ENCODE results near the gene TBC1D9.

The TBC1D9 gene

GRCh38 chr4:140704964-140705363 is 51.2 kb downstream of the TBC1D9 start:
- H3K4me1 ChIP-seq (ENCODE audit: control insufficient read depth, insufficient read depth, low read length), result peaks cover 6% of the 10 kb centered on the region
- no peak overlapping the region for H3K27ac ChIP-seq (ENCODE audit: low read depth, low read length)
- no peaks in the 10 kb centered on the region for H3K9me3 ChIP-seq (ENCODE audit: control insufficient read depth, insufficient read depth, low read length)
- H3K27me3 ChIP-seq (ENCODE audit: control insufficient read depth, insufficient read depth, low read length), result no peaks in the 10 kb centered on the region
- H3K4me3 ChIP-seq (ENCODE audit: low read depth, low read length), result no peak overlapping the region
- H3K36me3 ChIP-seq (ENCODE audit: control insufficient read depth, insufficient read depth, low read length), result no peaks in the 10 kb centered on the region
- H3K9ac ChIP-seq (ENCODE audit: low read depth, low read length), result no peak overlapping the region

GRCh38 chr4:140704392-140704960 is 51.7 kb downstream of the TBC1D9 start:
- Histone ChIP-seq H3K9me3 (ENCODE audit: control insufficient read depth, insufficient read depth, low read length) (no peaks in the 10 kb centered on the region), H3K27me3 (ENCODE audit: control insufficient read depth, insufficient read depth, low read length) (no peaks in the 10 kb centered on the region), H3K9ac (ENCODE audit: low read depth, low read length) (no peak overlapping the region), H3K4me3 (ENCODE audit: low read depth, low read length) (no peak overlapping the region), H3K27ac (ENCODE audit: low read depth, low read length) (no peak overlapping the region), H3K36me3 (ENCODE audit: control insufficient read depth, insufficient read depth, low read length) (no peaks in the 10 kb centered on the region), H3K4me1 (ENCODE audit: control insufficient read depth, insufficient read depth, low read length) (peaks cover 6% of the 10 kb centered on the region)

- Histone ChIP-seq H3K27me3 (ENCODE audit: control insufficient read depth, insufficient read depth, low read length) (no peaks in the 10 kb centered on the region), H3K4me3 (ENCODE audit: low read depth, low read length) (no peak overlapping the region), H3K9ac (ENCODE audit: low read depth, low read length) (no peak overlapping the region), H3K9me3 (ENCODE audit: control insufficient read depth, insufficient read depth, low read length) (no peaks in the 10 kb centered on the region), H3K27ac (ENCODE audit: low read depth, low read length) (no peak overlapping the region), H3K36me3 (ENCODE audit: control insufficient read depth, insufficient read depth, low read length) (no peaks in the 10 kb centered on the region), H3K4me1 (ENCODE audit: control insufficient read depth, insufficient read depth, low read length) (peaks cover 6% of the 10 kb centered on the region)
These were observed 52.7 kb downstream of the TBC1D9 start for GRCh38 chr4:140703463-140703862.

GRCh38 chr4:140702096-140702757 is 54.0 kb downstream of the TBC1D9 start:
- Histone ChIP-seq H3K27ac (ENCODE audit: low read depth, low read length) (no peak overlapping the region), H3K9me3 (ENCODE audit: control insufficient read depth, insufficient read depth, low read length) (no peaks in the 10 kb centered on the region), H3K4me1 (ENCODE audit: control insufficient read depth, insufficient read depth, low read length) (peaks cover 10% of the 10 kb centered on the region), H3K4me3 (ENCODE audit: low read depth, low read length) (no peak overlapping the region), H3K9ac (ENCODE audit: low read depth, low read length) (no peak overlapping the region), H3K36me3 (ENCODE audit: control insufficient read depth, insufficient read depth, low read length) (no peaks in the 10 kb centered on the region), H3K27me3 (ENCODE audit: control insufficient read depth, insufficient read depth, low read length) (no peaks in the 10 kb centered on the region)

GRCh38 chr4:140701071-140701470 is 55.1 kb downstream of the TBC1D9 start:
- Histone ChIP-seq H3K27me3 (ENCODE audit: control insufficient read depth, insufficient read depth, low read length) (no peaks in the 10 kb centered on the region), H3K36me3 (ENCODE audit: control insufficient read depth, insufficient read depth, low read length) (no peaks in the 10 kb centered on the region), H3K4me1 (ENCODE audit: control insufficient read depth, insufficient read depth, low read length) (peaks cover 10% of the 10 kb centered on the region), H3K4me3 (ENCODE audit: low read depth, low read length) (no peak overlapping the region), H3K9me3 (ENCODE audit: control insufficient read depth, insufficient read depth, low read length) (no peaks in the 10 kb centered on the region), H3K9ac (ENCODE audit: low read depth, low read length) (no peak overlapping the region), H3K27ac (ENCODE audit: low read depth, low read length) (no peak overlapping the region)

- Histone ChIP-seq H3K4me1 (ENCODE audit: control insufficient read depth, insufficient read depth, low read length) (peaks cover 4% of the 10 kb centered on the region; the same call in 1 of the 2 replicates), H3K4me3 (ENCODE audit: low read depth, low read length) (no peak overlapping the region), H3K36me3 (ENCODE audit: control insufficient read depth, insufficient read depth, low read length) (no peaks in the 10 kb centered on the region), H3K9ac (ENCODE audit: low read depth, low read length) (no peak overlapping the region), H3K9me3 (ENCODE audit: control insufficient read depth, insufficient read depth, low read length) (no peaks in the 10 kb centered on the region), H3K27ac (ENCODE audit: low read depth, low read length) (no peak overlapping the region), H3K27me3 (ENCODE audit: control insufficient read depth, insufficient read depth, low read length) (peaks cover 9% of the 10 kb centered on the region)
These were observed 58.2 kb downstream of the TBC1D9 start for GRCh38 chr4:140697709-140698560.

- no peak overlapping the region for H3K4me3 ChIP-seq (ENCODE audit: low read depth, low read length)
- H3K36me3 ChIP-seq (ENCODE audit: control insufficient read depth, insufficient read depth, low read length), result no peaks in the 10 kb centered on the region
- H3K27me3 ChIP-seq (ENCODE audit: control insufficient read depth, insufficient read depth, low read length), result peaks cover 32% of the 10 kb centered on the region
- H3K9me3 ChIP-seq (ENCODE audit: control insufficient read depth, insufficient read depth, low read length), result no peaks in the 10 kb centered on the region
- no peak overlapping the region for H3K9ac ChIP-seq (ENCODE audit: low read depth, low read length)
- peaks cover 16% of the 10 kb centered on the region for H3K4me1 ChIP-seq (ENCODE audit: control insufficient read depth, insufficient read depth, low read length)
- no peak overlapping the region for H3K27ac ChIP-seq (ENCODE audit: low read depth, low read length)
These were observed 60.7 kb downstream of the TBC1D9 start for GRCh38 chr4:140695483-140695882.

- H3K27me3 ChIP-seq (ENCODE audit: control insufficient read depth, insufficient read depth, low read length), result peaks cover 48% of the 10 kb centered on the region
- H3K9ac ChIP-seq (ENCODE audit: low read depth, low read length), result no peak overlapping the region
- H3K4me3 ChIP-seq (ENCODE audit: low read depth, low read length), result no peak overlapping the region
- H3K27ac ChIP-seq (ENCODE audit: low read depth, low read length), result no peak overlapping the region
- H3K4me1 ChIP-seq (ENCODE audit: control insufficient read depth, insufficient read depth, low read length), result peaks cover 16% of the 10 kb centered on the region
- no peaks in the 10 kb centered on the region for H3K9me3 ChIP-seq (ENCODE audit: control insufficient read depth, insufficient read depth, low read length)
- H3K36me3 ChIP-seq (ENCODE audit: control insufficient read depth, insufficient read depth, low read length), result no peaks in the 10 kb centered on the region
These were observed 62.6 kb downstream of the TBC1D9 start for GRCh38 chr4:140693562-140693961.

- Histone ChIP-seq H3K36me3 (ENCODE audit: control insufficient read depth, insufficient read depth, low read length) (no peaks in the 10 kb centered on the region), H3K27me3 (ENCODE audit: control insufficient read depth, insufficient read depth, low read length) (peaks cover 48% of the 10 kb centered on the region), H3K9ac (ENCODE audit: low read depth, low read length) (no peak overlapping the region), H3K4me3 (ENCODE audit: low read depth, low read length) (no peak overlapping the region), H3K9me3 (ENCODE audit: control insufficient read depth, insufficient read depth, low read length) (no peaks in the 10 kb centered on the region), H3K27ac (ENCODE audit: low read depth, low read length) (peak overlapping the region; percentile 2), H3K4me1 (ENCODE audit: control insufficient read depth, insufficient read depth, low read length) (peaks cover 12% of the 10 kb centered on the region)
These were observed 64.8 kb downstream of the TBC1D9 start for GRCh38 chr4:140691369-140691768.

GRCh38 chr4:140690093-140690492 is 66.1 kb downstream of the TBC1D9 start:
- peaks cover 12% of the 10 kb centered on the region for H3K4me1 ChIP-seq (ENCODE audit: control insufficient read depth, insufficient read depth, low read length)
- no peak overlapping the region for H3K9ac ChIP-seq (ENCODE audit: low read depth, low read length)
- no peaks in the 10 kb centered on the region for H3K36me3 ChIP-seq (ENCODE audit: control insufficient read depth, insufficient read depth, low read length)
- H3K27ac ChIP-seq (ENCODE audit: low read depth, low read length), result no peak overlapping the region
- no peaks in the 10 kb centered on the region for H3K9me3 ChIP-seq (ENCODE audit: control insufficient read depth, insufficient read depth, low read length)
- H3K27me3 ChIP-seq (ENCODE audit: control insufficient read depth, insufficient read depth, low read length), result peaks cover 48% of the 10 kb centered on the region
- no peak overlapping the region for H3K4me3 ChIP-seq (ENCODE audit: low read depth, low read length)

- no peaks in the 10 kb centered on the region for H3K9me3 ChIP-seq (ENCODE audit: control insufficient read depth, insufficient read depth, low read length)
- peaks cover 48% of the 10 kb centered on the region for H3K27me3 ChIP-seq (ENCODE audit: control insufficient read depth, insufficient read depth, low read length)
- H3K4me1 ChIP-seq (ENCODE audit: control insufficient read depth, insufficient read depth, low read length), result peaks cover 12% of the 10 kb centered on the region
- no peak overlapping the region for H3K27ac ChIP-seq (ENCODE audit: low read depth, low read length)
- no peak overlapping the region for H3K4me3 ChIP-seq (ENCODE audit: low read depth, low read length)
- no peak overlapping the region for H3K9ac ChIP-seq (ENCODE audit: low read depth, low read length)
- H3K36me3 ChIP-seq (ENCODE audit: control insufficient read depth, insufficient read depth, low read length), result no peaks in the 10 kb centered on the region
These were observed 66.6 kb downstream of the TBC1D9 start for GRCh38 chr4:140689623-140690022.

Measured in HUES48 (cell line).